Keratinocyte (primary cell): ENCODE results near the gene CASP9.

Experiments used
- CTCF ChIP-seq, 3 experiments: IDR thresholded peaks in 1 of 3; conservative IDR thresholded peaks in 1 of 3; optimal IDR thresholded peaks in 1 of 3; 2 replicates in 2 of 3; 3 replicates in 1 of 3; pipeline versions ENCODE3 to v1.5.1; 2011; ENCODE audit warnings: low read length in 3 of 3, mild to moderate bottlenecking in 3 of 3, moderate library complexity in 2 of 3, control low read depth in 1 of 3, inconsistent platforms in 1 of 3; ENCODE audit not compliant: insufficient read depth in 2 of 3; ENCODE audit errors: extremely low read depth in 1 of 3
- EZH2 ChIP-seq: IDR thresholded peaks from one replicate; pipeline ENCODE4 v1.6.1; 2012; ENCODE audit warnings: inconsistent platforms, mild to moderate bottlenecking, low read length, moderate library complexity

- TF ChIP-seq EZH2 (no peak), CTCF (optimal IDR thresholded peaks at IDR 0.05 in 1 of 3, IDR thresholded peaks at IDR 0.05 in 1 of 3, conservative IDR thresholded peaks at IDR 0.05 in 1 of 3; ENCODE audit: extremely low read depth in 1 of 3, insufficient read depth in 2 of 3, low read length in 3 of 3) (no peak)
Observed at GRCh38 chr1:15476927-15477326, 47.1 kb downstream of the CASP9 start.
